ENCODE results near the gene BLOC1S4.
"Not testable (repeated sequence)": the region's sequence is repeated elsewhere in the genome, so short reads cannot be mapped to it uniquely, and the experiment has no call there.

Gene BLOC1S4

DNA sequence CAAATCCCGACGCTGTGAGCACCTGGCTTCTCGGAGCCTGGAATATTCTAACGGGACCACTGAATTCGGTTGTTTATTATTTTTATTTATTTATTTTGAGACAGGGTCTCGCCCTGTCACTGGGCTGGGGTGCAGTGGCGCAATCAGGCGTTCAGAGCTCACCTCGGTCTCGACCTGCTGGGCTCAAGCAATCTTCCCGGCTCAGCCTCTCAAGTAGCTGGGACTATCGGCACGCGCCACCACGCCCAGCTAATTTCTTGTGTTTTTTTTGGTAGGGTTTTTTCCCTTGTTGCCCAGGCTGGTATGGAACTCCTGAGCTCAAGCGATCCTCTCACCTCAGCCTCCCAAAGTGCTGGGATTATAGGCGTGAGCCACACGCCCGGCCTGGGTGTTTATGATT is 43.8 kb upstream of the BLOC1S4 start:
- TF ChIP-seq, protein P1, sequence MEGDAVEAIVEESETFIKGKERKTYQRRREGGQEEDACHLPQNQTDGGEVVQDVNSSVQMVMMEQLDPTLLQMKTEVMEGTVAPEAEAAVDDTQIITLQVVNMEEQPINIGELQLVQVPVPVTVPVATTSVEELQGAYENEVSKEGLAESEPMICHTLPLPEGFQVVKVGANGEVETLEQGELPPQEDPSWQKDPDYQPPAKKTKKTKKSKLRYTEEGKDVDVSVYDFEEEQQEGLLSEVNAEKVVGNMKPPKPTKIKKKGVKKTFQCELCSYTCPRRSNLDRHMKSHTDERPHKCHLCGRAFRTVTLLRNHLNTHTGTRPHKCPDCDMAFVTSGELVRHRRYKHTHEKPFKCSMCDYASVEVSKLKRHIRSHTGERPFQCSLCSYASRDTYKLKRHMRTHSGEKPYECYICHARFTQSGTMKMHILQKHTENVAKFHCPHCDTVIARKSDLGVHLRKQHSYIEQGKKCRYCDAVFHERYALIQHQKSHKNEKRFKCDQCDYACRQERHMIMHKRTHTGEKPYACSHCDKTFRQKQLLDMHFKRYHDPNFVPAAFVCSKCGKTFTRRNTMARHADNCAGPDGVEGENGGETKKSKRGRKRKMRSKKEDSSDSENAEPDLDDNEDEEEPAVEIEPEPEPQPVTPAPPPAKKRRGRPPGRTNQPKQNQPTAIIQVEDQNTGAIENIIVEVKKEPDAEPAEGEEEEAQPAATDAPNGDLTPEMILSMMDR (IDR thresholded peaks at IDR 0.05; ENCODE audit: low read length) = no peak
- no peak for TF ChIP-seq EZH2 (IDR thresholded peaks at IDR 0.05; ENCODE audit: borderline replicate concordance, low read length)
- H3K27ac ChIP-seq (ENCODE audit: low read depth, low read length, poor library complexity, severe bottlenecking) = no peak overlapping the region
- H3K4me3 ChIP-seq (ENCODE audit: low read depth, low read length, poor library complexity, severe bottlenecking) = no peak overlapping the region

DNA sequence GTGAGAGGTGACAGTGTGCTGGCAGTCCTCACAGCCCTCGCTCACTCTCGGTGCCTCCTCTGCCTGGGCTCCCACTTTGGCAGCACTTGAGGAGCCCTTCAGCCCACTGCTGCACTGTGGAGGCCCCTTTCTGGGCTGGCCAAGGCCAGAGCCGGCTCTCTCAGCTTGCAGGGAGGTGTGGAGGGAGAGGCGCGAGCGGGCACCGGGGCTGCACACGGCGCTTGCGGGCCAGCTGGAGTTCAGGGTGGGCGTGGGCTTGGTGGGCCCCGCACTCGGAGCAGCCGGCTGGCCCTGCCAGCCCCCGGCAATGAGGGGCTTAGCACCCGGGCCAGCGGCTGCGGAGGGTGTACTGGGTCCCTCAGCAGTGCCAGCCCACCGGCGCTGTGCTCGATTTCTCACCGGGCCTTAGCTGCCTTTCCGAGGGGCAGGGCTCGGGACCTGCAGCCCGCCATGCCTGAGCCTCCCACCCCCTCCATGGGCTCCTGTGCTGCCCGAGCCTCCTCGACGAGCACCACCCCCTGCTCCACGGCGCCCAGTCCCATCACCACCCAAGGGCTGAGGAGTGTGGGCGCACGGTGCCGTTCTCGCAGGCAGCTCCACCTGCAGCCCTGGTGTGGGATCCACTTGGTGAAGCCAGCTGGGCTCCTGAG is 43.3 kb upstream of the BLOC1S4 start:
- Histone ChIP-seq H3K79me2 (ENCODE audit: insufficient read depth, low read length) (peaks cover 11% of the 10 kb centered on the region), H3K36me3 (ENCODE audit: insufficient read depth, low read length) (peaks cover 17% of the 10 kb centered on the region), H3K4me1 (ENCODE audit: insufficient read depth, low read length, severe bottlenecking) (peaks cover 31% of the 10 kb centered on the region)
- not testable (repeated sequence) for H3K4me3 ChIP-seq (ENCODE audit: low read depth, low read length, poor library complexity, severe bottlenecking); H2AFZ ChIP-seq (ENCODE audit: low read length); H3K9ac ChIP-seq (ENCODE audit: low read length); H3K27me3 ChIP-seq (ENCODE audit: insufficient read depth, low read length); H4K20me1 ChIP-seq (ENCODE audit: insufficient read depth, low read length); H3K27ac ChIP-seq (ENCODE audit: low read depth, low read length, poor library complexity, severe bottlenecking); H3F3A ChIP-seq (ENCODE audit: insufficient read depth, low read length); H3K9me2 ChIP-seq (ENCODE audit: low read depth, low read length); H3K4me2 ChIP-seq (ENCODE audit: low read length); H3K9me3 ChIP-seq (ENCODE audit: low read length)

More for the DNA sequence above, 43.8 kb upstream of the BLOC1S4 start:
- Histone ChIP-seq H3K9me3 (ENCODE audit: low read length) (no peaks in the 10 kb centered on the region), H3K4me1 (ENCODE audit: insufficient read depth, low read length, severe bottlenecking) (peaks cover 31% of the 10 kb centered on the region), H3K27me3 (ENCODE audit: insufficient read depth, low read length) (no peaks in the 10 kb centered on the region), H3K36me3 (ENCODE audit: insufficient read depth, low read length) (peaks cover 17% of the 10 kb centered on the region), H3K9me2 (ENCODE audit: low read depth, low read length) (no peaks in the 10 kb centered on the region), H2AFZ (ENCODE audit: low read length) (no peak overlapping the region), H3K9ac (ENCODE audit: low read length) (no peak overlapping the region), H4K20me1 (ENCODE audit: insufficient read depth, low read length) (no peaks in the 10 kb centered on the region), H3F3A (ENCODE audit: insufficient read depth, low read length) (no peaks in the 10 kb centered on the region), H3K79me2 (ENCODE audit: insufficient read depth, low read length) (peaks cover 11% of the 10 kb centered on the region), H3K4me2 (ENCODE audit: low read length) (no peak overlapping the region)

DNA sequence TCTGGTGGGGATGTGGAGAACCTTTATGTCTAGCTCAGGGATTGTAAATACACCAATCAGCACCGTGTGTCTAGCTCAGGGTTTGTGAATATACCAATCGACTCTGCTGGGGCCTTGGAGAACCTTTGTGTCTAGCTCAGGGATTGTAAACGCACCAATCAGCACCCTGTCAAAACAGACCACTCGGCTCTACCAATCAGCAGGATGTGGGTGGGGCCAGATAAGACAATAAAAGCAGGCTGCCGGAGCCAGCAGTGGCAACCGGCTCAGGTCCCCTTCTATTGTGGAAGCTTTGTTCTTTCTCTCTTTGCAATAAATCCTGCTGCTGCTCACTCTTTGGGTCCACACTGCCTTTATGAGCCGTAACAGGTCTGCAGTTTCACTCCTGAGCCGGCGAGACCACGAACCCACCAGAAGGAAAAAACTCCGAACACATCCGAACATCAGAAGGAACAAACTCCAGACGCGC is 42.7 kb upstream of the BLOC1S4 start:
- H3K9ac ChIP-seq (ENCODE audit: low read length) = peak overlapping the region; percentile 60; the same call in 1 of the 2 replicates
- peak overlapping the region; percentile 83 for H3K4me2 ChIP-seq (ENCODE audit: low read length)

DNA sequence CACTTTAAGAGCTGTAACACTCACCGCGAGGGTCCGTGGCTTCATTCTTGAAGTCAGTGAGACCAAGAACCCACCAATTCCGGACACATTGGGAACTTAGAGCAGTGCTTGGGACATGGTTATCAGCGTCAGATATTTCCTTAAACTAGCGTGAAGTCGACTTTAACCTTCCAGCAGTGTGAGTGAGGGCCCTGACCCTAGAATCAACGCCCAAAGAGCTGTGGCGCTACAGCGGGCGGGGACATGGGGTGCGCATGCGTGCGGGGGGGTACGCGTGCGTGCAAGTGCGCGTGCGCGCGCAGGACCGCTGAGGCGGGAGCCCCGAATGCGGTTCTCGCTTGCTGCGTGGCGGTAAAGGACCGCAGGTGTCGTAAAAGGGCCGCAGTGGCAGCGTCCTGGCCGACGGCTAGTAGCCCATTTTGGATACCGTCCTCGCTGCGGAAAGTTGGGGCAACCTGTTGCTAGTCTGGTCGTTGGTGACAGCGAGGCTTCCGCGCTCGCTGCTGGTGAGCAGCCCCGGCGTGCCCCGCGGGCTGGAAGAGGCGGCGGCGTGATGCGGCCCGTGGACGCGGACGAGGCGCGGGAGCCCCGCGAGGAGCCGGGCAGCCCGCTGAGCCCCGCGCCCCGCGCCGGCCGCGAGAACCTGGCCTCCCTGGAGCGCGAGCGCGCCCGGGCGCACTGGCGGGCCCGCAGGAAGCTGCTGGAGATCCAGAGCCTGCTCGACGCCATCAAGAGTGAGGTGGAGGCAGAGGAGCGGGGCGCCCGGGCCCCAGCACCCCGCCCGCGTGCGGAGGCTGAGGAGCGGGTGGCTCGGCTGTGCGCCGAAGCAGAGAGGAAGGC is 42.1 kb upstream of the BLOC1S4 start:
- peak overlapping the region; percentile 65 for H3K4me3 ChIP-seq (ENCODE audit: low read depth, low read length, poor library complexity, severe bottlenecking)
- peak overlapping the region; percentile 86 for H3K27ac ChIP-seq (ENCODE audit: low read depth, low read length, poor library complexity, severe bottlenecking)
- H4K20me1 ChIP-seq (ENCODE audit: insufficient read depth, low read length) = no peaks in the 10 kb centered on the region
- no peak for TF ChIP-seq EZH2 (IDR thresholded peaks at IDR 0.05; ENCODE audit: borderline replicate concordance, low read length)
- TF ChIP-seq, protein P1 (IDR thresholded peaks at IDR 0.05; ENCODE audit: low read length) = no peak
- no peak overlapping the region for H2AFZ ChIP-seq (ENCODE audit: low read length)
- H3K36me3 ChIP-seq (ENCODE audit: insufficient read depth, low read length) = peaks cover 17% of the 10 kb centered on the region
- peaks cover 31% of the 10 kb centered on the region for H3K4me1 ChIP-seq (ENCODE audit: insufficient read depth, low read length, severe bottlenecking)
- H3K9me3 ChIP-seq (ENCODE audit: low read length) = no peaks in the 10 kb centered on the region
- no peaks in the 10 kb centered on the region for H3F3A ChIP-seq (ENCODE audit: insufficient read depth, low read length)
- H3K79me2 ChIP-seq (ENCODE audit: insufficient read depth, low read length) = peaks cover 11% of the 10 kb centered on the region
- H3K4me2 ChIP-seq (ENCODE audit: low read length) = peak overlapping the region; percentile 83
- peak overlapping the region; percentile 60 for H3K9ac ChIP-seq (ENCODE audit: low read length)
- H3K9me2 ChIP-seq (ENCODE audit: low read depth, low read length) = no peaks in the 10 kb centered on the region
- H3K27me3 ChIP-seq (ENCODE audit: insufficient read depth, low read length) = no peaks in the 10 kb centered on the region

More for the DNA sequence above, 42.7 kb upstream of the BLOC1S4 start:
- not testable (repeated sequence) for H3F3A ChIP-seq (ENCODE audit: insufficient read depth, low read length); H3K27me3 ChIP-seq (ENCODE audit: insufficient read depth, low read length); H3K9me3 ChIP-seq (ENCODE audit: low read length); H2AFZ ChIP-seq (ENCODE audit: low read length); H3K9me2 ChIP-seq (ENCODE audit: low read depth, low read length); H4K20me1 ChIP-seq (ENCODE audit: insufficient read depth, low read length)
- Histone ChIP-seq H3K27ac (ENCODE audit: low read depth, low read length, poor library complexity, severe bottlenecking) (peak overlapping the region; percentile 86), H3K4me3 (ENCODE audit: low read depth, low read length, poor library complexity, severe bottlenecking) (peak overlapping the region; percentile 65), H3K79me2 (ENCODE audit: insufficient read depth, low read length) (peaks cover 11% of the 10 kb centered on the region), H3K36me3 (ENCODE audit: insufficient read depth, low read length) (peaks cover 17% of the 10 kb centered on the region), H3K4me1 (ENCODE audit: insufficient read depth, low read length, severe bottlenecking) (peaks cover 31% of the 10 kb centered on the region)

Measured in OCI-LY1 (cell line).